Hair follicle dermal papilla cell (primary cell): ENCODE measurements around the gene KRT6A. TPM values are rescaled to one million over a fixed set of nuclear protein-coding genes. Genes with fewer than 3 reads are reported as not detected.

Experiments used
- total RNA-seq: library from RNA; depleted of rRNA; stranded (reverse); fragments of >200 nt; gene quantifications from 2 replicates; pipeline ENCODE4 v1.2.3, GENCODE V29; 2012

Gene KRT6A
- total RNA-seq: 3.4 and 40.3 TPM in 2 replicates

GRCh38 chr12:52493172-52493571 lies at the start of gene KRT6A:
TSS of gene KRT6A (minus strand) at chr12:52493257. CDS start at chr12:52493188, 69 bp downstream.

DNA sequence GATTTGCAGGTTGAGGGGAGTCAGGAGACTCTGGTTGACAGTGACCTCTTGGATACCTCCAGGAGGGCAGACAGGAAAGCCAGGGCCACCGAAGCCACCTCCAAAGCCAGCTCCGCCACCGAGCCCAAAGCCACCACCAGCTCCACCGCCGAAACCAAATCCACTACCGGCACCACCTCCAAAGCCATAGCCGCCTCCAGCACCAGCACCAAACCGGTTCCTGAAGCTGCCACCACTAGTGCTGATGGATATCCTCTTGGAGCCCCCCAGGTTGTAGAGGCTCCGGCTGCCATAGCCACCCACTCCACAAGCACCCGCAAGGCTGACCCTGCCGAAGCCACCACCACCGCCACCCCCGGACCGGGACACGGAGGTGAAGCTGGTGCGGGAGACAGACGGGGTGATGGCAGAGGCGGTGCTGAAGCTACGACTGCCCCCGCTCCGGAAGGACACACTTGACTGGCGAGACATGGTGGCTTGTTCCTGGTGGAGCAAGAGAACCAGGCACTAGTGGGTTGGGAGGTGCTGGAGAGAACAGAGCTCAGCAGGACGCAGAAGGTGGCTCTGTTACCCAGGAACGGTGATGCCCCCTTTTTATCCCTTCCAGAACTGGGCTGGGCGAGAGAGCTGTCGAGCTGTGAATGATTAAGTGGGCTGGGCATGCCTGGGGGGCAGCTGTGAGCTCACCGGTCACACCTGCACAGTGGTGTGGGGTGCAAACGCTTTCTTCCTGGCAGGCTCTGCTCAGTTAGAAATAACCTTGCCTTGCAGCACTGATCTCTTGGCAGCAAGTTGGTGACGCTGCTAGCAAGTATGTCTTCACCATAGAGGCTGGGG lies 27.0 kb upstream of the KRT6A start, which contains the start of gene KRT5:
TSS of gene KRT5 (minus strand) at position 569 of the 837 bp plus-strand sequence. CDS start at position 471, 98 bp downstream.

DNA sequence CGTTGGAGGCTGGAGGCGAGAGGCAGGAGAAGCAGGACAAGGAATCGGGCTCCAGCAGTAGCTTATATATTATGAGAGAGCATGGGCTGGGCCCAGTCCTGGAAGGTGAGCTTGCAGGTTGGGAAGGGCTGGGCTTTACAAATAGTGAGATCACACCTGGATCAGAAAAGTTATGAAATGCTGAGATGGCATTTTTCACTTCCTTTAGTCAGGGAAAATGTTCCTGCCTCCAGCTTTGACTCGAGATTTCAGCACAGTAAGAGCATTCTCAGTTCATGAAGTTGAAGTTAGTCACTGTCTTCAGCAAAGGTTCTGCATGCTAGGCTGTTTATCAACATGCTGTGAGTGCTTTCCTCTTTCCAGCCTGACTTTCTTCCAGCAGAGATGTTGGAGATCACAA lies 19.3 kb downstream of the KRT6A start, which contains the start of gene KRT6C:
TSS of gene KRT6C (minus strand) at position 38 of the 400 bp plus-strand sequence. CDS start 68 bp downstream, outside the sequence.

DNA sequence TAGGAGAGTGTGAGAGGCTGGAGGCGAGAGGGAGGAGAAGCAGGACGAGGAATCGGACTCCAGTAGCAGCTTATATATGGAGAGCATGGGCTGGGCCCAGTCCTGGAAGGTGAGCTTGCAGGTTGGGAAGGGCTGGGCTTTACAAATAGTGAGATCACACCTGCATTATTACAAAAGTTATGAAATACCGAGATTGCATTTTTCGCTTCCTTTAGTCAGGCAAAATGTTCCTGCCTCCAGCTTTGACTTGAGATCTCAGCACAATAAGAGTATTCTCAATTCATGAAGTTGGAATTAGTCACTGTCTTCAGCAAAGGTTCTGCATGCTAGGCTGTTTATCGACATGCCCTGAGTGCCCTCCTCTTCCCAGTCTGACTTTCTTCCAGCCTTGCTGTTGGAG lies 41.0 kb downstream of the KRT6A start, which contains the start of gene KRT6B:
TSS of gene KRT6B (minus strand) at position 46 of the 400 bp plus-strand sequence. CDS start 68 bp downstream, outside the sequence.

Other genes with a start within 250 kb of the KRT6A start
- under 0.01 TPM in 1 of 2 replicates, not detected in the other for gene KRT86, start 218.6 kb downstream of the KRT6A start, total RNA-seq
- 0.12 TPM in 1 of 2 replicates, not detected in the other for gene KRT81, start 201.7 kb downstream of the KRT6A start, total RNA-seq
- gene KRT83, start 171.9 kb downstream of the KRT6A start, total RNA-seq: not detected in 2 replicates
- not detected in 2 replicates for gene KRT85, start 125.8 kb downstream of the KRT6A start, total RNA-seq
- not detected in 2 replicates for gene KRT84, start 107.6 kb downstream of the KRT6A start, total RNA-seq
- gene KRT82, start 86.9 kb downstream of the KRT6A start, total RNA-seq: not detected in 2 replicates
- not detected in 2 replicates for gene KRT75, start 58.9 kb downstream of the KRT6A start, total RNA-seq
- 1.9 and 4.1 TPM in 2 replicates for gene KRT6B, start 41.1 kb downstream of the KRT6A start, total RNA-seq
- gene KRT6C, start 19.5 kb downstream of the KRT6A start, total RNA-seq: not detected in 2 replicates
- 9.4 and 10.5 TPM in 2 replicates for gene KRT5, start 27.1 kb upstream of the KRT6A start, total RNA-seq
- not detected in 2 replicates for gene KRT71, start 59.9 kb upstream of the KRT6A start, total RNA-seq
- gene KRT74, start 80.6 kb upstream of the KRT6A start, total RNA-seq: not detected in 2 replicates
- not detected in 2 replicates for gene KRT72, start 108.2 kb upstream of the KRT6A start, total RNA-seq
- gene KRT73, start 125.3 kb upstream of the KRT6A start, total RNA-seq: not detected in 2 replicates
- gene KRT2, start 159.0 kb upstream of the KRT6A start, total RNA-seq: not detected in 2 replicates
- gene KRT1, start 187.2 kb upstream of the KRT6A start, total RNA-seq: not detected in 2 replicates
- gene KRT77, start 210.3 kb upstream of the KRT6A start, total RNA-seq: not detected in 2 replicates